HG02943 (cell line): ENCODE data around the gene TMEM198.

Experiments used
- ATAC-seq: cut with Tn5 transposase; IDR thresholded peaks from one replicate; pipeline ENCODE4 v1.9.1; 2021; ENCODE audit warnings: mild to moderate bottlenecking, low read depth, moderate library complexity; ENCODE audit not compliant: unreplicated experiment

The TMEM198 gene

DNA sequence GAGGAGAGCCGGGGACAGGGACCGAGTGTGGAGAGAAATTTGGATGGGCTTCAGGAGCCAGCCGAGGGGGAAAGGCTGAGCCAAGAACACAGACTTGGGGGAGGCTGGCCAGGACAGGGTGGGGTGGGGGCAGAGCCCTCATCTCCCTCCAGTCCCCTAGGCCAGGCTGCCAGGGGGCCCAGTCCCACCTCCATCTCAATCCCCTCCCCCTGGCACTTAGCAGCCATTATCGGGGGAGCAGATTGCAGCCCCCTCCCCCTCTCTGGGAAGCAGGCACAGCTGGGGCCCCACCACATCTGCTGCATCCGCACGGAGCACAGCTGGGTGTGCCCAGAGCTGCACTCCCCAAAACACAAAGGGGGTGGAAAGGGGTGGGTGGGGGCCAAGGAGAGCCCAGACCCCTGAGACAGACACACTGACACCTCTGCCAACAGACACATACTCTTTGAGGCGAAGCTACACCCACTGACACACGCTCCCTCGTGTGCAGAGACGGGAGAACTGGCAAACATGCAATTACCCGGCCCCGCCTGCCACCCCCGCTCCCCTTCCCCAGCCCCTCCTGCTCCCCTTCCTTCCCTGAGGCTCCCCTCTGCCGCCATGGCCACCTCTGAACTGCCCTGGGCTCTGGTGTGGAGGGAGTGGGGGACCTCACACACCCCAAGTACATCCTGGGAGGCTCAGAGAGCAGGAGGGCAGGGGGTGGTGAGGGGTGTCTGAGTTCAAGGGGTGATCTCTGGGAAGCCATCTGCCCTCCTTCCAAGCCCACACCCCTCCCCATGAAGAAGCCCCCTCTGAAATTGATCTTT is 34.7 kb upstream of the TMEM198 start:
- ATAC-seq, result no peak

DNA sequence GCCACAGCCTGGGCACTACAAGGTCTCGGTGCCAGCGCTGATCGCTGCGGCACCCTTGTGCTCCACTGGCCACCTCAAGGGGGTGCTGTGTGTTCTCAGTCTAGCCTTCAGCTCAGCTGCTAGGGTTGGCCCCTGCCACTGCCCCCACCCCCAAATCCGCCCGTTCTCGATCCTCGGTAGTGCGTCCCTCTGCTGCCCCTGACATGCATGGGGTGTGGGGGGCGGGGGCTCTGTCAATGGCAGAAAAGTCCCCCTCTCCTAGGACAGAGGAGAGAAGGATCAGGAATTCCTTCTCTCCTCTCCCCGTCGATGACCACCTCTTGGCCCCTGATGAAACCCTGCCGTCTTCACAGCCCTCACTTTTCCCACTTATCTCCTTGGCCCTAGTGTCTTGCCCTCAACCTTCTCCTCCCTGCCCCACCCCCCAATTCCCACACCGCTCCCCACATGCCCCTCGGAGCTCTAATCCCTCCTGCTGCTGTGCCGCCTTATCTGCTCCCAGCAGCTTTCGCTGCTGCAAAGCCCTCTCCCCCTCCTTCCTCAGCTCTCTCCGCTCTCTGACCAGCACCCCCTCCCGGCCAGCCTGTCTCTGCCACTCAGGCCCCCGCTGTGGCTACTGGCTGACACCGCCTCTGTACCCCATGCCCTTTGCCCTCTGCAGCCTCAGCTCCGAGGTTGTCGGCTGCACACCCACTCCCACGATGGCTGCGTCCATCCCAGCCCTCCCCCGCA is 33.9 kb upstream of the TMEM198 start:
- ATAC-seq, result no peak

DNA sequence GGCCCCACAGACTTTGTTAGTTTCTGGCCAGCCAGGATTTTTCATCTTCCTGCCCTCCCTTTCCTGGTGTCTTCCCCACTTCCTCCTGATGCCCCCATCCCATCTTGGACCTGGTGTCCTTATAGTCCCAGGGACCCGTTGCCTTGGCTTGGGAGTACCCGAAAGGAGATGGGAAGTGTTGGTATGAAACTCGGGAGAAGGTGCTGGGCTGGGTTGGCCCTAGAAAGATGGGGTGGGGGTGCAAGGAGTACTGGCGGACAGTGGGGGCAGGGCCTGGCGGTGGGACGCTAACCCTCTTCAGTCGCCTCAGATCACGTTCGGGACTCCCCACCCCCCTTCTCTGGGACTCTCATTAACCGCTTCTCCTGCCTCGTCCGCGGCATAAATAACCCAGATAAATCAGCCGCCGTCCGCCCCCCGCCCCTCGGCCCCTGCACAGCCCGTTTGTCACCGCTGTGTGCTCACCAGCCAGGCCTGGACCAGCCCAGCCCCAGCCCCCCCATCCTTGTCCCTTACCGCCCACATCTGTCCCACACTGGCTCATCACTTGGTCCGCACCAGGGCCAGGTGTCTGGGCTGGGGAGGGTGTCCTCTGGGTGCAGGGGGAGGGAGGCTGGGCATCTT is 33.2 kb upstream of the TMEM198 start:
- no peak for ATAC-seq

DNA sequence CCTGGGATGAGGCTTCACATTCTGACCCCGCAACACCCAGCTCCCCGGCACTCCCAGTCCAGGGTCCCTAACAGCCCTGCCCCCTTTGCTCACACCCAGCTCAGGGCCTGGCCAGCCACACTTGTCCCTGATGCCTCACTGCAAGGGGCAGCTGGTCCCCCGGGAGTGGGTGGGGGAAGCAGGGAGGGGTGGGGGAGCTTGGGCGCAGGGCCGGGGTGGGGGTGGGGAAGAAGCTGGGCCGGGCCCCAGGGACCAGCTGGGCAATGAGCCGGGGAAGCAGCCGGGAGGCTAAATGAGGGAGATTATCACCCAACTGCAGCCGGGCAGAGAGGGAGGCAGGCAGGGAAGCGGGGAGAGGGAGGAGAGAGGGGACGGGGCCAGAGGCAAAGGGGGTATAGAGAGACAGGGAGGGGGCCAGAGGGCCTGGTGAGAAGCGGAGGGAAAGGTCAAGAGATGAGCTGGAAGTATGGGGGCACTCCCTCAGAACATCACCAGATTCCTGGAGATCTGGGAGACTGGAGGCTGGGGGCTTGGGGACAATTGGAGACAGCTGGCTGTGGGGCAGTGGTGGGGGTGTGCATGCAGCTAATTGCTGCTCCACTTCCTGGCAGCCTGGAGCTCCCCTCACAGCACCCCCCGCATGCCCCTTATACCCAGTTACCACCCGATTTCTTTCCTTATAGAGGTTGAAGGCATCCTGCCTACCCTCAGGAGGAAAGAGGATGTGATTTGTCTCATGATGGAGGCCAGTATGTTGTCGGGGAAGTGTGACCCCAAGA is 32.1 kb upstream of the TMEM198 start:
- ATAC-seq, result no peak

DNA sequence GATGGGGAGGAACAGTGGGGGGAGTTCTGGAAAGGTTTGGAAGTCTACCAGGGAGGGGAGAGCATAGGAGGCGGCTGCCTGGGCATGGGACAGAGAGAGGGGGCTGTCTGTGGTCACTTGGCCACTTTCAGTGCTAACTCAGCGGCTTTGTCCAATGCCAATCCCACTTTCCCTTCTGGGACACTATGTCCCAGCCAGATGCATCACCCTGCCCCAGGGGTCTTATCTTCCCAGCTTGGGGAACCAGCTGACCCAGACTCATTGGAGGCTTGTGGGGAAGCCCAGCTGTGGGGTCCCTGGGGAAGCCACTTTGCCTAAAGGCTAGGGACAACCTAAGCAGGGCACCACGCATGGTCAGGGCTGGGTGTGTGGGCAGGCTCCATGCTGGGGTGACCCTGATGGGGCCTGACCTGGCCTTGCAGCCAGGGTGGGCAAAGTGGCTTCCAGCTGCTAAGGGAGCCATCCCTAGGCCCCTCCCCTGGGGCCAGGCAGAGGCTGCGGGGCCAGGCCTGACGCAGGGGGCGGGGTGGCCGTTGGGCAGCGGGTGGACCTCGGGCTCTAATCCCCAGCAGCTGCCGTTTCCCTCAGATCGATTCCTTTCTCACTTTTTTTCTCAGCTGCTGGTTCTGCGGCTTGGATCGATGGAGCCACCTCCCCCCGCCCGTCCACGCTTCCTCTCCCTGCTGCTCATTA is 31.2 kb upstream of the TMEM198 start:
- ATAC-seq, result no peak

DNA sequence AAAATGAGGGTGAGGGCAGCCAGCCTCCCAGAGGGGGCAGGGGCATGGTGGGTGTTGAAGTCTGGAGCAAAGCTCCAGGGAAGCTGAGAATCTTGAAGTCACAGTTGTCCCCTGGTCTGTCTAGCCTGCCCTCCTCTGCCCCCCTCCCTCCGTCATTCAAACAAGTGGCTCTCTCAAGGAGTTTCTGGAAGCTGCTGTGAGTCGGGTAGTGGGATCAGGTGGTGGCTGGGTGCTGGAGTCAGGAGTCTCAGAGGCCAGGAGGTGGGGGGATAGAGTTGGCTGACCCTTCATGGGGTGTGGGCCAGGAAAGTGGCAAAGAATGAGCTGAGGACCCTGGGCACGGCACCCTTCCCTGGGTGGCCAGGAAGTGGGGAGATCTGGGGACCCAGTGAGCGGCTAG is 30.0 kb upstream of the TMEM198 start:
- ATAC-seq, result no peak

DNA sequence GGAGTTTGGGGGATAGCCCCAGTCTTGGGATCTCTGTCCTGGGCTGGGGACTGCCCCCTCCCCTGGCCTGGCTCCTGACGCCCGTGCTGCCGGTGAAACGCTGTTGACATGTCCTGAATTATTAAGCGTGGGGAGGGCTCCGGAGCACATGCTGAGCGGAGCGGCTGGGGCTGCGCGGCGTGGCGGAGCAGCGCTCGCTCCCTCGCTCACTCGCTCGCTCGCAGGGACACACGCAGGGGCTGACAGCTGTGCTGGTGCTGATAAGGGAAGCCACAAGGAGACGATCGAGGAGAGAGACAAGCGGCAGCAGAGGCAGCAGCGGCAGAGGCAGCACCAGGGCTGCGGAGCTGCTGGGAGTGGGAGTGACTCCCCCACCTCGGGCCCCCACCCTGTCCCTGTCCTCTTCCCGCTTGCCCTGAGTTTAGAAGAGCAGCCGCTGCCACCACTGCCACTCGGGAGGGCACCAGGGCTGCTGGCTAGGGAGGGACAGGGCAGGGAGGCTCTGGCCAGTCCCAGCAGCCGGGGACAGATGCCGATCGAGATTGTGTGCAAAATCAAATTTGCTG is 29.5 kb upstream of the TMEM198 start, which contains the start of gene ASIC4:
ASIC4 (plus strand) TSS at position 287 of the 566 bp plus-strand sequence; CDS start at position 530, 243 bp downstream.
- ATAC-seq, result no peak

DNA sequence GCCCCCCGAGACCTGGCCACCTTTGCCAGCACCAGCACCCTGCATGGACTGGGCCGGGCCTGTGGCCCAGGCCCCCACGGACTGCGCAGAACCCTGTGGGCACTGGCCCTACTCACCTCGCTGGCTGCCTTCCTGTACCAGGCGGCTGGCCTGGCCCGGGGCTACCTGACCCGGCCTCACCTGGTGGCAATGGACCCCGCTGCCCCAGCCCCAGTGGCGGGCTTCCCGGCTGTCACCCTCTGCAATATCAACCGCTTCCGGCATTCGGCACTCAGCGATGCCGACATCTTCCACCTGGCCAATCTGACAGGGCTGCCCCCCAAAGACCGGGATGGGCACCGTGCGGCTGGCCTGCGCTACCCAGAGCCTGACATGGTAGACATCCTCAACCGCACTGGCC is 29.0 kb upstream of the TMEM198 start:
- no peak for ATAC-seq

DNA sequence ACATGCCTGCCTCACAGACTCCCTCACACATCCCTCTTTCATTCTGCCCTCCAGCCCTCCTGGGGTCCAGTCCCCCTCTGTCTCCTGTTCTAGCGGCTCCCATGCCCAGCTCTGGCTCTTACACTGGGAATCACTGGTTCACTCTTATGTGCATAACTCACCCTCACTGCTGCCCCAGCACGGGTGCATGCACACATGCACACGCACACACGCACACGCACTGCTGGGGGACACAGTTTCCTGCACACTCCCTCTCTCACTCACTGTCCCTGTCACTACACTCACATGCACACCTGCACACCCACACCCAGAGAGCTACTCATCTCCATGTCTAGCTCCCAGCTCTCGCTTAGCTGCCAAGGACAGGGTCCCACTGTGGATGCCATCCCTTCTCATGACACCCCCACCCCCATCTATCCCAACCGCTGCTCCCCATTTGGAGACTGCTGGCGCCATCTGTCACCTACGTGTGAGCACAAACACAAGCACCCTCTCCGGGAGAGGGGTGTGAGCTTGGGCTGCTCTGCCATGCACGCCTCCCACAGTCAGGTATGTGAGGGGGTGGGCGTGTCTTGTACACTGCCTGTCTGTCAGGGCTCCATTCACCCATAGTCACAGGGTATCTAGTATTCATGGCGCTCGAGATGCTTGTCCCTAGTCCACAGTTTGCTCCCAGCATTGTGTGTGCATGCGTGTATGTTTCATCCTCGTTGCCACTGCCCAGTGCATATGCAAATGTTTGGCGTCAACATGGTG is 27.8 kb upstream of the TMEM198 start:
- no peak for ATAC-seq

DNA sequence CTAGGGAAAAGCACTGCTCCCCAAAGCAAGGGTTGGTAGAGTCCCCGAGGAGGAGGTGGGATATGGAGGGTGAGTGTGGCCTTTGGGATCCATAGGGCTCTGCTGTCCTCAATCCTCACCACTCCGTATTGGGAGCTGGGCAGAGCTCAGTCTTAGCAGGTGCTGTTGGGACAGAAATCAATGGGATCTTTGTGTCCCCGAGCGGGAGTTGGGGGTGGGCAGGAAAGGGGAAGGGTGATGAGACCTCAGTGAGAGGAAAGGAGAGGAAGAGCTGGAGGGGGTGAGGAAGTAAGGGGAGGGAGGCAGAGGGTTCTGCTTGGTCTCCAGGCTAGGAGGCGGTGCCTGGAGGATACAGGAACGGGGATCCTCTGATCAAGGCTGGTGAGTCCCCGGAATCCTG is 26.9 kb upstream of the TMEM198 start:
- no peak for ATAC-seq

DNA sequence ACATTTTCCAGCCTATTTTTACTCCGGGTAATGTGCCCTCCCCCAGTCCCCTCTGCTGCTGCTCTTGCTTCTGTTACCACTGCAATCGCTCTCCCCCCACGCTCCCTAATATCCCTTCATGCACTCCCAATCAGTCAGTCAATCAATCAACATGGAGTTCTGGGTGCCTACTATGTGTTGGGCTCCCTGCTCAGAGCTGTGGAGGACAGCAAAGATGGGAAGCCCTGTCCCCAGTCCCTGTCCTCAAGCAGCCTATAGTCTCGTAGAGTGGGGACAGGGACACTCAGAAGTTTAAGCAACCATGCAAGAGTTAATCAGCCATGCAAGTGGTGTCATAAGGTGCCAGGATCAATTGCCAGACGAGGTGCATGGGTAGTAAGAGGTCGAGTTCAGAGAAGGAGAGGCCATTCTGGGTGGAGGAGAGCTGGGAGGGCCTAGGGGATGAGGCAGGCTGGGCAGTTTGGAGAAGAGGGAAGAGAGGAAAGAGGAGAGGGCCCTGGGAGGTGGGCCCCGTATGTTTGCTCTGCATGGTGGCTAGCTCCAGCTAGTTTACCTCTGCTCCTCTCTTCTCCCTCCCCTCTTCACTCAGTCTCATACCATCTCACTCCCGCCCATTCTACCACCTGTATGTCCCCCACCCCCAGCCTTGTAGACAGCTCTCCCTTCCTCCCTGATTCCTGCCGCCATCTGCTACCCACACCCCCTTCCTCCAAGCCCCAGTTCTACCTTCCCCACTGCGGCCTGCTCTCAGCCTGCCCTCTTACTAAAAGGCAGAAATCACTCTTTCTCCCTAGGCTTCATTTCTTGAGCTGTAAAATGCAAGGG is 25.7 kb upstream of the TMEM198 start:
- no peak for ATAC-seq

DNA sequence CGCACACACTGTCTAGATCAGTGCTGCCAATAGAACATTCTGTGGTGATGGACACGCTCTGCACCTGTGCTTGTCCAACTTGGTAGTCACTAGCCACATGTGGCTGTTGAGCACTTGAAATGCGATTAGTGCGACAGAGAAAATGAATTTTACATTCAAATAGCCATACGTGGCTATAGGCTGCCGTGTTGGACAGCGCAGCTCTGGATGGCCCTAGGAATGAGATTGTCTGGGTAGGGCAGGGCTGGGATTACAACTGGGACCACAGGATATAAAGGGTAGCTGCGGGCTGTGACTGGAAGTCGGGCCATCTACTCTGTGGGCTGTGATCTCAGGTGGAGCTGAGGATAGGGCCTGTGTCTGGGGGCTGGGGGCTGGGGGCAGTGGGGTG is 24.3 kb upstream of the TMEM198 start:
- no peak for ATAC-seq

DNA sequence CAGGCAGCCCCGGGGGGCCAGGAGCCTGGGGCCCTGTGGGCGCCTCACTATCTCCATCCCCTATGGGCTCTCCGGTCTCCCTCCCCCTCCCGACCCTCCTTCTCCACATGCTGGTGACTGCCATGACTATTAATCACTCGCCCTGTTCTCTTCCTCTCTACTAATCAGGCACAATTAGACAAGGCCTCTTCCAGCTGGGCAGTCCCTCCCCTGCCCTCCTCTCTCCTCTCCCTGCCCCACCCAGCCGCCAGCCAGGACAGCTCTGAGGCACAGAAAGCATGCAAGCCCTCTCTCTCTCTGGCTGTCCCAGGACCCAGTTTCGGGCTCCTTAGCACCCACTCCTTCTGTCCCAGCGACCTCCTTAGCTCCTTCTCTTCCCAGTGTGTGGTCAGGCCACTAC is 23.7 kb upstream of the TMEM198 start:
- no peak for ATAC-seq

DNA sequence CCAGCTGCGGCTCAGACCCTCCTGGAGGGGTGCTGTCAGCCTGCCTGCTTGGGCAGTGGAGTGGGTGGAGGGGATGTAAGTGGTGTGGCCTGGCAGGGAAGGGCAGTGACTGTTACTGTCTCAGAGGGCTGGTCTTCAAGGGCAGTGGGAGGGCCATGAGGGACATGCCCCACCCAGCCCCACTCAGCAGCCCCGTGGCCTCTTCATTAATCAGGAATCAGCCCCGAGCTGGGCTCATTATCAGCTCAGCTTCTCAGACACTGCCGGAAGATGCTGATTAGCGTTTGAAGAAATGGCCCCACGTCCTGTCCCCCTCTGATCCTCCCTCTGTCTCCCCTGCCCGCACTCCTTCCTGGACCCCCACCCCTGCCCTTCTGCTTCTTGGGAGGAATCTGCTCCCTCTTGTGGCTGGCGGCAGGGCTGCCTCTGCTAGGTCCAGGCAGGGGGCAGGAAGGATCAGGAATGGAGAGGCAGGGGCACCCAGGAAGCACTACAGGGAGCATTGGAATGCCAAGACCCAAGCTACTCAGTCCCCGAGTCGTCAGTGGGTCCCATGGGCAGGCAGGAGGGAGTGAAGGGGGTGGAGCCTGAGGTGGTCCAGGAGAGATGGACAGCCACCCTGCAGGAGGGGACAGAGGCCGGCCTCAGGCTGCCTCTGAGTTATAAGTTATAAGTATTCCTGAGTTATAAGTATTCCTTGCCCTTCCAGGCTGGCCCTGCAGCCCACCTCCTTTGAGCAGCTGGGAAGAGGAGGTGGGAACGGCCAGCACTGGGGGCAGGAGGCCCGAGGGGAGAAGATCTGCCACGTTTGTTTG is 22.6 kb upstream of the TMEM198 start:
- ATAC-seq, result no peak

DNA sequence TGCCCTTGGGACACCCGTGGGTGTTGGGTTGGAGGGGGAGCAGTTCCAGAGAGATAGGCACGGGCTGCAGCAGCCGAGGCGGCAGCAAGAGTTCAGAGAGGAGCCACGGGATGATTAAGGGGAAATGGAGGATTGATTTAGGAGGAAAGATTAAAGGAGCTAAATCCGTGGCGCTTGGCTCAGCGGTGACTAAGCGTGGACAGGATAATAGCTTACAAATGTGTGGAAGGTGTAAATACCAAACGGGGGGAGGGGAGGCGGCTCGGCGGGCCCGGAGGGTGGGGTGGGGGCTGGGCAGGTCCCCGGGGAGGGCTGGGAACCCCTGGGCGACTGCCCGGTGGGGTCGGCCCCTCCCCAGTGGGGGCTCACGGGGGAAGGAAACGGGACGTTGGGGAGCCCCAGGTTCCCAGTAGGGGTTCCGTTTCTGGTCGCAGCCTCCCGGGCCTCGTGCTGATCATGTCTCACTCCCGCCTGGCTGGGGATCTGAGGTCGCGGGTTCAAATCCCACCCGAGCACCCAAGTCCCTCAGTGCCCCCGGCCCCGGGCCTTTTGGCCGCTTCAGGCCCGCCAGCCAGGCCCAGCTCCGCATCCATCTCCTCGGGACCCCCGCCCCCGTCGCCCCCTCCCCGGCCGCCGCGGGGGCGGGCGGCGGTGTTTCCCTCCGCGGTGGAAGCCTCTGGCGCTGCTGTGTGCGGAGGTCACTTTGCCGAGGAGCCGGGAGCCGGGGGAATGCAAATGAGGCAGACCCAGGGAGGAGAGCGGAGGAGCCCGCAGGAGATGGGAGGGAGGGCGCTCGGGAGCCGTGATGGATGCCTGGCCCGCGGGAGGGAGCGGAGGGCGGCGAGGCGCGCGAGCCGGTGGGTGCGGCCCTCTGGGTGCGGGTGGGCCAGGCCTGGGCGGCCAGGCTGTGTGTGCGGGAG is 21.5 kb upstream of the TMEM198 start:
- no peak for ATAC-seq

DNA sequence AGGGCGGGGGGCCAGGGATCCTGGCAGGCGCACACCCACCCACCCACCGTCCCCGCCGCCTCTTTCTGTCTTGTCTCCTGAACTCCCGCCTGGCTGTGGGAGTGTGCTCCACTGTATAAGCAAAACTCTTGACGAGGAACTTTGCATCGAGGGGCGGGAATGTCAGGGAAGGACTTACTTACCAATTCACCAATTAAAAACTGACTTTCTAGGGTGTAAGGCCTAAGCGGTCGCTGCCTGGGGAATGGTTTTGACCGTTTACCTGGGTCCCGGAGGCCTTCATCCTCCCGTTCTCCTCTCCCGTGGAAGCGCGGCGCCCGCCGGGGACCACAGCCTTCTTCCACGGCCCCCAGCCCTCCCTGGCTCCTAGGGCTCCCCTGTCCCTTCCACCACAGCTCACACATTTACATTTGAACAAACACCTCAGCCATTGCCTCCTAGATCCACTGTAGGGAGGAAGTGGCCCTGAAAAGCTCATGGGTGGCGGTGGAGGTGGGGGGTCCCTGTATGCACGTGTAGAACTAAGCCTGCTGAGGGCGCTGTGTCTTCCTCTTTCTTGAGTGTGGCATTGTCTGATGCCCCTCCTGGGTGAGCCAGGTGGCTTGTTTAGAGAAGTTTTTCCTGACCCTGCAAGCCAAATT is 20.7 kb upstream of the TMEM198 start:
- no peak for ATAC-seq
